ENCODE results near the gene THAP5.

GRCh38 chr7:108526768-108527017, 42.8 kb downstream of the THAP5 start:
- TF ChIP-seq, protein P1, sequence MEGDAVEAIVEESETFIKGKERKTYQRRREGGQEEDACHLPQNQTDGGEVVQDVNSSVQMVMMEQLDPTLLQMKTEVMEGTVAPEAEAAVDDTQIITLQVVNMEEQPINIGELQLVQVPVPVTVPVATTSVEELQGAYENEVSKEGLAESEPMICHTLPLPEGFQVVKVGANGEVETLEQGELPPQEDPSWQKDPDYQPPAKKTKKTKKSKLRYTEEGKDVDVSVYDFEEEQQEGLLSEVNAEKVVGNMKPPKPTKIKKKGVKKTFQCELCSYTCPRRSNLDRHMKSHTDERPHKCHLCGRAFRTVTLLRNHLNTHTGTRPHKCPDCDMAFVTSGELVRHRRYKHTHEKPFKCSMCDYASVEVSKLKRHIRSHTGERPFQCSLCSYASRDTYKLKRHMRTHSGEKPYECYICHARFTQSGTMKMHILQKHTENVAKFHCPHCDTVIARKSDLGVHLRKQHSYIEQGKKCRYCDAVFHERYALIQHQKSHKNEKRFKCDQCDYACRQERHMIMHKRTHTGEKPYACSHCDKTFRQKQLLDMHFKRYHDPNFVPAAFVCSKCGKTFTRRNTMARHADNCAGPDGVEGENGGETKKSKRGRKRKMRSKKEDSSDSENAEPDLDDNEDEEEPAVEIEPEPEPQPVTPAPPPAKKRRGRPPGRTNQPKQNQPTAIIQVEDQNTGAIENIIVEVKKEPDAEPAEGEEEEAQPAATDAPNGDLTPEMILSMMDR (conservative IDR thresholded peaks at IDR 0.05; ENCODE audit: low read depth, low read length): no peak
- no peak for TF ChIP-seq EZH2 (IDR thresholded peaks at IDR 0.05; ENCODE audit: low read length, unreplicated experiment)
- no peak for TF ChIP-seq EZH2phosphoT487 (IDR thresholded peaks at IDR 0.05; ENCODE audit: borderline replicate concordance, low read length)
